GF-D8 (cell line): ENCODE measurements around the gene MEP1A.
"Not testable (repeated sequence)": the region's sequence is repeated elsewhere in the genome, so short reads cannot be mapped to it uniquely, and the experiment has no call there.

ENCODE experiments used
- DNase-seq: peaks from one replicate; lab custom pipeline; 2025; lab: John Stamatoyannopoulos, UW

MEP1A gene, protein sequence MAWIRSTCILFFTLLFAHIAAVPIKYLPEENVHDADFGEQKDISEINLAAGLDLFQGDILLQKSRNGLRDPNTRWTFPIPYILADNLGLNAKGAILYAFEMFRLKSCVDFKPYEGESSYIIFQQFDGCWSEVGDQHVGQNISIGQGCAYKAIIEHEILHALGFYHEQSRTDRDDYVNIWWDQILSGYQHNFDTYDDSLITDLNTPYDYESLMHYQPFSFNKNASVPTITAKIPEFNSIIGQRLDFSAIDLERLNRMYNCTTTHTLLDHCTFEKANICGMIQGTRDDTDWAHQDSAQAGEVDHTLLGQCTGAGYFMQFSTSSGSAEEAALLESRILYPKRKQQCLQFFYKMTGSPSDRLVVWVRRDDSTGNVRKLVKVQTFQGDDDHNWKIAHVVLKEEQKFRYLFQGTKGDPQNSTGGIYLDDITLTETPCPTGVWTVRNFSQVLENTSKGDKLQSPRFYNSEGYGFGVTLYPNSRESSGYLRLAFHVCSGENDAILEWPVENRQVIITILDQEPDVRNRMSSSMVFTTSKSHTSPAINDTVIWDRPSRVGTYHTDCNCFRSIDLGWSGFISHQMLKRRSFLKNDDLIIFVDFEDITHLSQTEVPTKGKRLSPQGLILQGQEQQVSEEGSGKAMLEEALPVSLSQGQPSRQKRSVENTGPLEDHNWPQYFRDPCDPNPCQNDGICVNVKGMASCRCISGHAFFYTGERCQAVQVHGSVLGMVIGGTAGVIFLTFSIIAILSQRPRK

DNA sequence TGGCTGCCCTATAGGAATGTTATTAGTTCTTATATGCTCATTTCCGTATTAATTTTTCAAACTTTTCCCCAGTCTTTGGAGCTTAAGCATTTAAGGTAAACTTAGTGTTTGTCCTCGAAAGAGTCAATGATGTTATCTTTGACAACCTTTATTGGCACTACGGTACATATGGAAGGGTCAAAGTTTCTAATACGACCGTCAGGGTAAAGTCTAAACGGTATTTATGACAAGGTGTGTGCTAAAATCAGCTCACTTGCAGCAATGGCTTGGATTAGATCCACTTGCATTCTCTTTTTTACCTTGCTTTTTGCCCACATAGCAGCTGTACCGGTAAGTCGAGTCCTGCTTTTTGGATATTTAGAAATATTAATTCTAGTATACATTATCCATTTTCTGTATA is at the start of gene MEP1A:
Gene MEP1A (plus strand): TSS at position 252 of the 400 bp plus-strand sequence. CDS start 10 bp downstream, at position 262.
- DNase-seq: no peak

GRCh38 chr6:46743425-46744158 is 49.6 kb upstream of the MEP1A start:
- no peak for DNase-seq

- not testable (repeated sequence) for DNase-seq
Observed at GRCh38 chr6:46744159-46744725, 48.9 kb upstream of the MEP1A start.

- no peak for DNase-seq
Observed at GRCh38 chr6:46745973-46746372, 47.2 kb upstream of the MEP1A start.

DNA sequence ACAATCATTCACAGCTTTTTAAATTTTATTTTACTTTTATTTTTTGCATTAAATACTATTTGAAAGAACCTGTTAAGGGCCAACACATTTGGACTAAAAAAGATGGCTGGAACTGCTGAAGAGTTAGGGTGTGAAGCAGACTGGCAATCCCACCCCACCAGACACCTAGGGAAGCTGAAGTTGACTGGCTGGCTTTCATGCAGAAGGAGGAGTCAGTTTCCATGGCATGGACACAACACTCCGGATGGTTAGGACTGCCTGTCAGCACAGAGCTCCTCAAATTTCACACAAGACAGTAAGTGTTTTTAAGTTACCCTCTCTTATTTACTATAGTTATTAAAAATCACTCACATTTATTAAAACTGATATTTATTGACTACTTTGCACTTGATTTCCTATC is 46.5 kb upstream of the MEP1A start, which contains the start of gene ANKRD66:
Gene ANKRD66 (plus strand): TSS at position 238 of the 400 bp plus-strand sequence. CDS start 5,016 bp downstream, outside the sequence.
- DNase-seq: no peak

- DNase-seq: no peak
Observed at GRCh38 chr6:46748940-46749503, 44.2 kb upstream of the MEP1A start.

GRCh38 chr6:46749731-46750130 is 43.5 kb upstream of the MEP1A start:
- no peak for DNase-seq

GRCh38 chr6:46751658-46752057 is 41.5 kb upstream of the MEP1A start:
- no peak for DNase-seq

GRCh38 chr6:46755865-46756264 is 37.3 kb upstream of the MEP1A start:
- no peak for DNase-seq

DNA sequence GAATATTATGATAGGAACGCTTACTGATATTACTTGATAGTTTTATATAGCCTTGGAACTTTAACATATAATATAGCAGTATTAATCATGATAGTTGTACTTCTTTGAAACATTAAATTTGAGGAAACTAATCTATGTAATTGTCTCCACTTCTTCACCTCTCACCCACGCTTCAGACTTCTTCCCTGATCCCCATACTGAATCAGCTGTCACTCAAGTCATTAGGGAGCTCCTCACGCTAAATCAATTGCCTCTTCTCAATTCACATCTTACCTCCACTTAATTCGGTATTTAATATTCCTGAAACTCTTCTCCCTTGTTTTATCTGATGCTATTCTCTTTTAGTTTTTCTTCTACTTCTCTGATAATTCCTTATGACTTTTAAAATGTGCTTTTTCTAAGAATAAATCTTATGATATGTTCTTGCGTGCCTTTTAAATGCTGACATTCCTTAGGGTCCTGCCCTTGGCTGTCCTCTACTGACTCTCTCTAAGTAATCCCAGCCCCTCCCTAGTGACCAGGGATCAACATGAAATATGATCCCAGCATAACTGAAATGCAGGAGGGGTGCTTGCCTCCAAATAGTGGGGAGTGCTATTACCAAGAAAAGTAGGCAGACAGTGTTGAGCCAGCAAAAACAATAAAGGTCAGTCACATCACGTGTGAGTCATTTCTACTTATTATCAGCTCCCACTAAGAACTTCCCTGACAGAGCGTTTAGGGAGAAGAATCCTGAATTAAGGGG is 36.5 kb upstream of the MEP1A start:
- no peak for DNase-seq

DNA sequence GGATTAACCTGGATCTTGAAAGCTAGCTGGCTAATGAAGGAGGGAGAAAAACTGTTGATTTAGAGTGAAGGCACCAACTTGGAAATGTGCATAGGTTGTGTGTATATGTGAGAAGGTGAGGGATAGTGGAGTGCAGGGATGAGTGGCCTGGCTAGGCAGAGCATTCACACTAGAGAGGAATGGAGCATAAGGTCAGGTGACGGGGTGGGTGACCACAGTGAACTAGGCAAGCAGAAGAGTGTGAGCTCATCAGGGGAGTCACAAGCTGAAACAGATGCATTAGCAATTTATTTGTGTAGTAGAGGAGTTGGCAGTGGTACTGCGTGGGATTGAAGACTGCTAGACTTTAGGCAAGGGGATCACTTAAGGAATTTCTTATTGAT is 36.0 kb upstream of the MEP1A start:
- DNase-seq: no peak

GRCh38 chr6:46758960-46759753 is 34.0 kb upstream of the MEP1A start:
- DNase-seq: no peak

DNA sequence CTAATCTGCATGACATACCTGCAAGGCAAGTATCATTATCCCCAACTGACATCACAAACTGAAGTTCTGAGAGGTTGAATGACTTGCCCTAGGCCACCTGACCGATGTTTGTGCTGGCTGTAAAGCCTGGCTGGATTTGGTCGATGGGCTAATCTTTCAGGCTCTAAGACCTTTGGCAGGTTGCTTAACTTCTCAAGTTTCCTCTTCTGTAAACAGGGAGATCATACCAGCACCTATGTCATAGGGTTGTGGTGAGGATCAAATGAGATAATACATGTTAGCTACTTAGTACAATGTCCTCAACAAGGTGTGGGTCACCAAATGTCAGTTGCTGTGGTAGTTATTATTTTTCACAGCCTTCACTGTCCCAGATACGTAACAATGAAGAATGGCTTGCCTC is 32.3 kb upstream of the MEP1A start:
- DNase-seq: no peak

DNA sequence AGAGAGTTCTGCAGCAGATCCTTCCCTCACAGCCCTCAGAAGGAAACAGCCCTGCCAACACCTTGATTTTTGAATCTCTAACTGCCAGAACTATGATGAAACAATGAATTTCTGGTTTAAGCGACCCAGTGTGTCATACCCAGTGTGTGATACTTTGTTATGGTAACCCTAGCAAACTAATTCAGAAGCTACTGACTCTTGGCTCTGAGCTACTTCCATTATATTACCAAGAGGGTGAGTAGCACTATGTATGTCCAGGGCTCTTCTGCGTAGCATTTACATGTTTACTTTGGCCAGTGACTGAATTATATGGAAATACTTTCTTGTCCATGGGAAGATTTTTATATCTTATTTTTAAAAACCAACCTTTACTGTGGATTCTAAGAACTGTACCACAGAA is 29.7 kb upstream of the MEP1A start:
- no peak for DNase-seq

- not testable (repeated sequence) for DNase-seq
Observed at GRCh38 chr6:46764280-46764679, 28.9 kb upstream of the MEP1A start.

DNA sequence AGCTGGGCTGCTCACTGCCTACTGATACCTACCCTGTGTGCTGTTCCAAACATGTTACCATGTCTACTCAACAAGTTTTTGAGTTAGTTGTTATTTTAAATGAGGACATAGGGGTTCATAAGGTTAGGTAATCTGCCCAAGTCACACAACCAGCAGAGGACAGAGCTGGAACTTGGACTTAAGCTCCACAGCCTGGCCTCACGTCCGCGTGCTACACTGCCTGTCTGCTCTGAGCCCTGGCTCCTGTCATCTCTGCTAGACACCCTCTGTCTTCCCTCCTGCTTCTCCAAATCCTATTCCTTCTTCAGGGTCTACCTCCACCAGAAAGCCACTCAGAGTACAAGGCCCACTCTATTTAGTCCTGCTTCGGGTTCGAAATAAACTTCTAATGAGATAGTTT is 28.2 kb upstream of the MEP1A start:
- no peak for DNase-seq

GRCh38 chr6:46772016-46772415 is 21.2 kb upstream of the MEP1A start:
- DNase-seq: no peak

GRCh38 chr6:46772762-46773161 is 20.4 kb upstream of the MEP1A start:
- peak; percentile 87 for DNase-seq

DNA sequence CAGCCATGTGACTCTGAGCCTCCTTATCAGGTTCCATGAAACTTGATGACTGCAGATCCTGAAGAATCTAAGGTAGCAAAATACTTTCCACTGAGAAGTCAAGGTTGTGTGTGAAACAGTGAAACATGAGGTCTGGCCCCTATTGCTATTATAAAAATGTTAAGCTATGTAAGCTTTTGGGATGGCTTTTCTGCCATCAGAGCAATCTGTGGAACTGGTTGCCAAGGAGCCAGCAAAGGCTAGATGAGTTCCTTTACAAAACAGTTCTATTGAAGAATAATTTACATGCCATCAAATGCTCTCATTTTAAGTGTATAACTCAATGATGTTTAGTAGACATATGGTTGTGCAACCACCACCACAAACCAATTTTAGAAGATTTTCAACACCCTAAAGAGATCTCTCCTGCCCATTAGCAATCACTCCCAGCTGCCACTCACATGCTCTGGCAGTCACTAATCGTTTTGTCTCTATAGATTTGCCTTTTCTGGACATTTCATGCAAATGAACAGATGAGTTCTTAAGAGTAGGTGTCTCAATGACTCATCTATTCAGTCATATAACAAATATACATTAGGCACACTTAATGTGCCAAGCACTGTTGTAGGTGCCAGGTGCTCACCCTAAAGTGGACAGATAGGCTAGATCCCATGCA is 19.9 kb upstream of the MEP1A start:
- DNase-seq: no peak

DNA sequence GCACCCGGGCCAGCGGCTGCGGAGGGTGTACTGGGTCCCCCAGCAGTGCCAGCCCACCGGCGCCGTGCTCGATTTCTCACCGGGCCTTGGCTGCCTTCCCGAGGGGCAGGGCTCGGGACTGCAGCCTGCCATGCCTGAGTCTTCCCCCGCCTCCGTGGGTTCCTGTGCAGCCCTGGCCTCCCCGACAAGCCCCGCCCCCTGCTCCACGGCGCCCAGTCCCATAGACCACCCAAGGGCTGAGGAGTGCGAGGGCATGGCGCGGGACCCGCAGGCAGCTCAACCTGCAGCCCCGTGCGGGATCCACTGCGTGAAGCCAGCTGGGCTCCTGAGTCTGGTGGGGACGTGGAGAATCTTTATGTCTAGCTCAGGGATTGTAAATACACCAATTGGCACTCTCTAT is 18.5 kb upstream of the MEP1A start:
- DNase-seq: not testable (repeated sequence)
